IPS-NIHi7 (cell line): ENCODE results near the gene USP8.

Experiments
- DNase-seq: peaks from one replicate; pipeline ENCODE4 v3.0.0; 2012; ENCODE audit warnings: mixed read lengths; ENCODE audit errors: extremely low spot score

The USP8 gene

DNA sequence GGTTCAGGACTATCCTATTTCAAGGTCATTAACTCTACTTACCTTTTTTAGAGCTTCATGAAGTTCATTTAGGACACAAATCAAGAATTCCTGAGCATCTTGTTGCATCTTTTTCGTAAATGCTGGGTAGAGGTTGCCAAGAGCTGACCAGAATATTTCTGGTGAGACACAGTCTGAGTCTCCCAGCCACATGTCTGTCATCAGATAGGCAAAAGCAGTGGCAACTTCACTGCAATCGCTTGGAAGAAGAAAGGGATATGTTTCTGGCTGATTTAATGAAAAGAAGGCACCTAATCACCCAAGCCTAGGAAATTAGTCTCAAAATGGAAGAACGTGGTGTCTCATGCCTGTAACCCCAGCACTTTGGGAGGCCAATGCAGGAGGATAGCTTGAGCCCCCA is 119.4 kb downstream of the USP8 start:
- DNase-seq: no peak

DNA sequence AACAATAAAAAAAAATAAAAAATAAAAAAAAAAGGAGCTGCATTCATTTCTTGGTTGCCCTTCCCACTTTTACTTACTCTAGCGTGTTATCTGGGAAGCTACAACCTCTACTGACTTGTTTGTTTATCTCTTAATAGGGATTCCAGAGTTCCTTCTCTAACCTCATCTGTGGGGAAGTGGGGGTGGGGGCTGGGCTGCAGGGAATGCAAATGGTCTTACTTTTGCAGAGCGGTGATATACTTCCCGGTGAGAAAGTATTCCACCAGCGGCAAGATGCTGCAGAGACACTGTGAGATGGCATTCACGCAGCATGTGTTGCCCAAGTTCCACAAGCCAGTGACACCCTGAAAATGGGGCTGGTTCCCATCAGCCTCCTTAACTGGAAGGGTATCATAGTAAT is 120.2 kb downstream of the USP8 start:
- DNase-seq: peak; percentile 20

DNA sequence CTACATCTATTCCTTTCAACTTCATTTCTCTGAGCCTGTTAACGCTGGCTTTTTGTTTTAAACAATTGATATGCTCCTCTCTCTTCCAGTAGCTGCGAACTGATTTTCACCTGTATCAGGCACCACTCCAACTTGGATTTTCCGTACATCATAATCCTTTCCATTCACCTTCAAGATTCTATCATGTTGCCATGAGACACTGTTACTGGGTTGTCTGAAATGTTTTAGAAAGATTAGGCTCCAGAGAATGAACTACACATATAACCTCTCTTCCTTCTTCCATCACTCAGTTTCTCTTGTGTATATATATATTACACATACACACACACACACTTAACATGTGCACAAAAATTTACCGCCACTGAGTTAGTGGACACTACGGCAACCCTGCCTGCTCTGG is 122.4 kb downstream of the USP8 start, which contains the start of gene USP50:
Gene USP50, minus strand, starts transcription at position 101 of the 400 bp plus-strand sequence. CDS start 141 bp downstream, outside the sequence.
- no peak for DNase-seq

DNA sequence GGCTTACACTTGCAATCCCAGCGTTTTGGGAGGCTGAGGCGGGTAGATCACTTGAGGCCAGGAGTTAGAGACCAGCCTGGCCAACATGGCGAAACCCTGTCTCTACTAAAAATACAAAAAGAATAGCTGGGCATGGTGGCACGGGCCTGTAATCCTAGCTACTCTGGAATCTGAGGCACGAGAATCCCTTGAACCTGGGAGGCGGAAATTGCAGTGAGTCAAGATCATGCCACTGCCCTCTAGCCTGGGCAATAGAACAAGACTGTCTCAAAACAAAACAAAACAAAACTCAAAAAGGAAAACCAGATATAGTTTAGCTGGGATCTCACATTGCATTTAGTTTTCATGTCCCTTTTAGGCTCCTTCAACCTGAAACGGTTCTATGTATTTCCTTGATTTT is 125.1 kb downstream of the USP8 start:
- no peak for DNase-seq

DNA sequence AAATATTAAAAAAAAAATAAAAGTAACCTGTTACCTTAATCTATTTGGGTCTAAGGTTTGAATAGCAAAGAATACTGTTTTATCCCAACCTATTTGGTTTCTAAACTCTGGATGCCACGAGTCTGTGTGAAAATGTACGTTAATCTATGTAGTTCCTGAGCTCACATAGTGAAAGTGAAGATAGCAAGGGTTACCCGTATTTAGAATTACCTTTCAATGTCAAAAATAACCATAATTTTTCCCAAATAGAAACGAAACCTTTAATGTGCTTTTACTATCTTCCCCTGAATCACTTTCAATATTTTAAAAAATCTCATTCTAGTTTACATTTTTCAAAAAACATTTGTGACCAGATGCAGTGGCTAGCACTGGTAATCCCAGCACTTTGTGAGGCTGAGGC is 128.0 kb downstream of the USP8 start:
- no peak for DNase-seq

DNA sequence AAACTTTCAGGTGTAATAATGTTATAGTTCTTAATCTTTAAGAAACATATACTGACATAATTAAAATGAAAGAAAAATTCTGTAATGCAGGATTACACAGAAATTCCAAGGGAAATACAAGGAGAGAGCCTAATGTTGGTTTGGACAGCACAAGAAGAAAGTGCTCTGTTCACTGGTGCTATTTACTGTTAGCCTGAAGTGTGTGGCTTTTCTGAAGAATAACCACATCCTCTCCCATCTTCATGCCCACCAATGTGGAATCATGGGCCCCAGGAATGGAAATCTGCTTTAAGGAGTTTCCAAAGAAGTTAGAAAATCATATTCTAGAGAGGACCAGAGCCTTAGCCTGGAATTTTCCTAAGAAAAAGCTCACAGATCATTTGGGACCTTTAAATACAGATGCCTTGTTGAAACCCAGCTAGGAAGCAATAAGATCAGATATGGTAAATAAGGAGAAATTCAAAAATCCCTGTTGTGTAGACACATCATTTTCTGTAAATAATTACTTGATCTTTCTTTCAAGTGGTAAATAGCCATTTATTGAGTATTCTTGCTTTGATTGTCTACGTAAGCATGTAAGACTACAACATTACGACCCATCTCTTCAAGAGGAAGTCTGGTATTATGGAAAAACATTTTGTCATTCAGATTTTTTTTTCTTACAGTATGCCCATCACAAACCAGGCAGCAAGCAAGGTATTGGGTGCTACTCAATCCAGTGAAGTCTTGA is 132.6 kb downstream of the USP8 start:
- no peak for DNase-seq

DNA sequence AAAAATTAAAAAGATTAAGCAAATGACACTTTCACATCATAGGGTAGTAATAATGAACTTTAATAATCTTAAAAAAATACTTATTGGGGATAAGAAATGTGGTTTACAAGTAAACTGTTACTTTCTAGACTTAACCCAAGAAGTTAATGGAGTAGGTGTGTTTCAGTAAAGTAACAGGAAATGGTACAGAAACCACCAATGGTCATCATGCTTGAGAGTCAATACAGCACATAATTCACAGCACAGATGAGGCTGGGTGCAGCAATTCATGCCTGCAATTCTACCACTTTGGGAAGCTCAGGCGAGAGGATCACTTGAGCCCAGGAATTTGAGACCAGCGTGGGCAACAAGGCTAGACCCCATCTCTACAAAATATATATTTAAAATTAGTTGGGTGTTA is 133.8 kb downstream of the USP8 start:
- no peak for DNase-seq

DNA sequence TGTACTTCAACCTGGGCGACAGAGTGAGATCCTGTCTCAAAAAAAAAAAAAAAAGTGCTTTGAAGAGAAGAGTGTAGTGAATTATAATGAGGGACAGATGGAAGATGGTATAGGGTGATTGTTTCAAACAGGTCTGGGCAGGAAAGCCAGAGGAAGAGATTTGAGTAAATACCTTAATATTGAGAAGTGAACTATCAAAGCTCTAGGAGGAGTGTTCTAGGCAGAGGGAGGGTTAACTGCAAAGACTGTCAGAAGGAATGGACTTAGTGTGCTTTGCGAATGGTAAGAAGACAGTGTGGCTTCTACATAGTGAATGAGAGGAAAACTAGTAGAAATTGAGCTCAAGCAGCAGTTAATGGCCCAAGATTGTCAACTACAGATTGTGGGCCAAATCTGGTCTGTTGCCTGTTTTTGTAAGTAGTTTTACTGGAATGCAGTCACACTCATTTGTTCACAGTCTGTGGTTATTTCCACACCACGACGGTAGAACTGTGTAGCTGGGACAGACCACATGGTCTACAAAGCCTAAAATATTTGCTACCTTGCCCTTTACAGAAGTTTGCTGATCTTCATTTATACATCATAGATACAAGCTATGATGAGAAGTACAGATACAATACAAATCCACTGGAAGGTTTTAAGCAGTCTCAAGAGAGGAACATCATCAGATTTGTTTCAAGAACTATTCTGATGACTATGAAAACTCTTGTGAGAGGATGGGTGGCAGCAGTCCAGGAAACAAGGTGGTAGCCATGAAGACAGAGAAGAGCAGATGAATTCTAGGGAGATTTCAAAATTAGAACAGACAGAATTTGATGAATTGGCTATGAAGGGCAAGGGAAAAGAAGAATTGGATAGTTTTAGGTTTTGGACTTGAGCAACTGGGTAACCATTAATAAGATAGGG is 138.8 kb downstream of the USP8 start:
- no peak for DNase-seq

DNA sequence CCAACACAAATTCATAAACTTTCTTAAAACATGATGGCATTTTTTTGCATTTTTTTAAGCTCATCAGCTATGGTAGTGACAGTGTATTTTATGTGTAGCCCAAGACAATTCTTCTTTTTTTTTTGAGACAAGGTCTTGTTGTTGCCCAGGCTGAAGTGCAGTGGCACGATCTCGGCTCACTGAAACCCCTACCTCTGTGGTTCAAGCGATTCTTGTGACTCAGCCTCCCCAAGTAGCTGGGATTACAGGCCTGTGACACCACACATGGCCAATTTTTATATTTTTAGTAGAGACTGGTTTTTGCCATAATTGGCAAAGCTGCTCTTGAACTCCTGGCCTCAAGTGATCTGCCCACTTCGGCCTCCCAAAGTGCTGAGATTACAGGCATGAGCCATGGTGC is 139.6 kb downstream of the USP8 start:
- no peak for DNase-seq
